Activated CD8-positive, alpha-beta memory T cell treated with anti-CD3 and anti-CD28 coated beads, Interleukin-2, amount 50 U/mL, for 24 hours (primary cell): Measurements from ENCODE around the gene PERM1.

ENCODE experiments used
- DNase-seq: peaks from one replicate; pipeline ENCODE4 v3.0.0-alpha.2; 2020; ENCODE audit errors: extremely low read depth

The PERM1 gene

GRCh38 chr1:932776-933602, 48.9 kb downstream of the PERM1 start:
- DNase-seq: no peak

DNA sequence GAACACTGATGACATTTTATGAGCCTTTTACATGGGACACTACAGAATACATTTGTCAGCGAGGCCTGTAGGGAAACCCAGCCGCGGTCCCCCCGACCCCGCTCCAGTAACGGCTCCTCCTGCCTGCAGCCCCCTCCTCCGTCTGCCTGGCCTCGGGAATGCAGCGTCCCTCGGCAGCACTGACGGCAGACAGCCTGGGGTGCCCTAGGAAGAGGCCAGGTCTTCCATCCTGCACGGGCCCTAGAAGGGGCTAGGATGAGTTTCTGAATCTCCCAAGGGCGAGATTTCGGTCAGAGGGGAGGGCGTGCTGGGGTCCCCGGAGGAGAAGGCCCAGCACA, 49.8 kb downstream of the PERM1 start:
- no peak for DNase-seq

DNA sequence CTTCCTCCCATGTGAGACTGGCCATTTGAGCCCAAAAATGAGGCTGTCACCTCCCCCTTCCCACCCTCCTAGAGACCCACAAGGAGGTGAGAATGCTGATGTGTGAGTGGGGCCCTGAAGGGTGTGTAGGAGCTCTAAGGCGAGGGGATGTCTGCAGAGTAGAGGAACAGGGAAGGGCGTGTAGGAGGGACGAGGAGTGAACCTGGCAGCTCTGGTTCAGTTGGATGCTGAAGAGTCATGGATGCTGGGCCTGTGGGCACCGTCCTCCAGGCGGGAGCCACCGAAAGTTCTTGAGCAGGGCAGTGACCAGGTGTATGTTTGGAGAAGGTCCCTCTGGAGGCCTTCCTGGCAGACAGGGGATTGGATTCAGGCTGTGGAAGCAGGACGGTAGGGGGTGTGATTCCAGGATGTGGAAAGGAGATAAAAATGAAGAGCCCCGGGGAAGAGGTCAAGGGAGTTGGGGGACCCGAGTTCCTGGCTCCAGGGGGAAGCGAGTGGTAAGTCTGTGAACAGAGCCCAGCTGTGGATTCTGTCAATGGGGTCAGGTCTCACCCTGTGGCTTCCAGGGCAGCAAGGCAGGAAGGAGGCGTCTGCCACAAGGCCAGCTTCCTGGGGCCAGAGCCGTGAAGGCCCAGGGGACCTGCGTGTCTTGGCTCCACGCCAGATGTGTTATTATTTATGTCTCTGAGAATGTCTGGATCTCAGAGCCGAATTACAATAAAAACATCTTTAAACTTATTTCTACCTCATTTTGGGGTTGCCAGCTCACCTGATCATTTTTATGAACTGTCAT, 50.3 kb downstream of the PERM1 start:
- no peak for DNase-seq

DNA sequence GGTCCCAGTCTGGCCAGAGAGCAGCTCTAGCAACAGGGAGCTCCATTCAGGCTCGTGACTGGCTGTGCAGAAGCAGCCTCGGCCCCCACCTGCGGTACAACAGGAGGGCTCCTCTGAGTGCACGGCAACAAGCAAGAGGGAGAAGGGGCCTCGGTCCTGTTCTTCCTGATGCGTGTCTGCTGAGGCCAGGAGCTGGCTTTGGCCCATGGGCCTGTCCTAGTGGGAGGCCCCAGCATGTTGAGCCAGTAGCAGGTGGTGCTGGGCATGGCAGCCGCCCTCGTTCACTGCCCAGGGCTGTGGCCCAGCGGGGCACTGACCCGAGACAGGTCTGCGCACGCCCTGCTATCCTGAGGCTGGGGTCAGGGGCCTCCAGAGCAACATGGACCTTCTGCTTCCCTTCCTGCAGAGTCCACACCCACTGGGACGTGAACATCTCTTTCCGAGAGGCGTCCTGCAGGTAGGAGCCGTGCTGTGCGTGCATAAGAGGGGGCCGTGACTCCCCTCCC, 51.2 kb downstream of the PERM1 start:
- DNase-seq: no peak

DNA sequence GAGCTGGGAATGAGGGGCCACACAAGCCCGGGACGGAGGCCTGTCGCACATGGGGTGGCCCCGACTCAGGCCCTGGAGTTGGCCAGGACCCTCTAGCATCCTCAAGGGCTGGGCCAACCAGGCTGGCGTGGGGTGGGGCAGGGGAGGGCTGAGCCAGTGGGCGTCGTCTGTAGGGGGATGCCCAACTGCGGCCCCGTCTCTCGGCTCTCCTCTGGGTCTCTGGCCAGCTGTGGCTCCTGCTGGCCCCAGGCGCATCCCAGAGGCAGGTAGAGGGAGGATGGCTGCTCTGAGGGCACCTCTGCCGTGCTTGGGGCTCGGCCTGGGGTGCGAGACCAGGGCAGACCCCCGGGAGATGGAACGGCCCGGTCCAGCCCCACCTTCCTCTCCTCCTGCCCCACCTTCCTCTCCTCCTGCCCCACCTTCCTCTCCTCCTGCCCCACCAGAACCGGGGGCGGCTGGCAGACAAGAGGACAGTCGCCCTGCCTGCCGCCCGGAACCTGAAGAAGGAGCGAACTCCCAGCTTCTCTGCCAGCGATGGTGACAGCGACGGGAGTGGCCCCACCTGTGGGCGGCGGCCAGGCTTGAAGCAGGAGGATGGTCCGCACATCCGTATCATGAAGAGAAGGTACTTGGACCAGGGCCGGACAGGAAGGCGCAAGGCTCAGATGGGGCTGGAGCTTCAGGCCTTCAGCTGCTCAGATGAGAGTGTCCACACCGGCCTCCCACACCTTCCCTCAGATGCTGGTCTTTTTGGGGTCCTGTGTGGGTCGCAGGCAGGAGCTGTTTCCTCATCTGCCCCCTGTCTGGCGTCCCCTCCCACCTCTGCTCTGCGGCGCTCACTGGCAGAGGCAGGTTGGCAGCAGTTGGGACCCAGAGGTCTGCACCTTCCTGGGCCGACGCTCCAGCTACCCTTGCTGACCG, 51.9 kb downstream of the PERM1 start:
- DNase-seq: no peak

- no peak for DNase-seq
These were observed 52.9 kb downstream of the PERM1 start for GRCh38 chr1:928825-929661.

GRCh38 chr1:927748-928147, 54.1 kb downstream of the PERM1 start:
- DNase-seq: no peak

- no peak for DNase-seq
These were observed 54.7 kb downstream of the PERM1 start for GRCh38 chr1:927234-927633.

GRCh38 chr1:925561-926421, 56.1 kb downstream of the PERM1 start:
- no peak for DNase-seq
